Measurements from ENCODE around the gene UCKL1.
A peak's percentile ranks its signal among the peaks of the same experiment; 100 is the strongest.
"Not testable (repeated sequence)": the region's sequence is repeated elsewhere in the genome, so short reads cannot be mapped to it uniquely, and the experiment has no call there.

Gene UCKL1

DNA sequence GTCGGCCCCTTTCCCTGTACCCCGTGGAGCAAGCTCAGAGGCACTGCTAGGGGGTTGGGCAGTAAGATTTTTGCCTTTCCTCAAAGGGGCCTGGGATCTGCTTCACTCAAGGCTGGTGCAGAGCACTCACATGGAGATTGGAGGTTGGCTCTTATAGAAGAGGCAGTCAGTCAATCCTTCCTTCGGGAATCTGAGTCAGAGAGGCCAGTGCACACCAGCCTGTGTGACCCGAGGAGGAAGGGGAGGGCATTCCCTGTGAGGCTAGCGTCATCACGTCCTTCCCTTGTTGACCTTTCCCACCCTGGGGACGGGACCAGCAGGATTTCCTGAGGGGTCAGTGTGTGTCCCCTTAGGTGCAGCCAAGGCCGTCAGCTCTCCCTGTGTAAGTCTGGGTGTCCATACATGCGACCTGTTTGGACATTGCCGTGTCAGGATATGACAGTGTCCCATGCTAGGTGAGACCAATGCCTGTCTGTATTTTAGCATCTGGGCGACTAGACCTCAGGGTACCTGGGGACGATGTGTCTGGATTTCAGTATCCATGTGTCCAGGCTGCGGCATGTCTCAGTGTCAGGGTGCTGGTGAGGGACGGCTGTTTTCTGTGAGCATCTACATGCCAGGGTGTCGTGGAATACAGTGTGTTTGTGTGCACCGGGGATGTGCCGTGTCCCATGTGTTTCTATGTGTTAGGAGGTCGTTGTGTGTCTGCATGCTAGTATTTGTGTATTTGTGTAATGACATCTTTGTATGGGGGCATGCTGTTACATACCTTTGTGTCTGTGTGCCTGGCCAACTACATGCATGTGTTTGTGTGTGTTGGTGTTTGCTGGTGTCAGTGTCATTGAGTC lies 16.3 kb upstream of the UCKL1 start:
- DNase-seq (ENCODE audit: low read depth): no peak

DNA sequence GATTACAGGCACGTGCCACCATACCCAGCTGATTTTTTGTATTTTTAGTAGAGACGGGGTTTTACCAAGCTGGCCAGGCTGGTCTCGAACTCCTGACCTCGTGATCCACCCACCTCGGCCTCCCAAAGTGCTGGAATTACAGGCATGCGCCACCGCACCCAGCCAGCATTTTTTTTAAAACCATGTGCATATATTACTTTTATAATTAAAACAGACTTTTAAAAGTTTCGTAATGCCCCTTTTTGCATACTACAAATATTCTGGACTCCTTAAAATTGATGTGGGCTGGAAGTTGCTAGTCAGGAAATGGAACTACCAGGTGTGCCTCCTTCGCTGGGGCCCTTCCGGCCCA lies 15.7 kb upstream of the UCKL1 start:
- not testable (repeated sequence) for DNase-seq (ENCODE audit: low read depth)

DNA sequence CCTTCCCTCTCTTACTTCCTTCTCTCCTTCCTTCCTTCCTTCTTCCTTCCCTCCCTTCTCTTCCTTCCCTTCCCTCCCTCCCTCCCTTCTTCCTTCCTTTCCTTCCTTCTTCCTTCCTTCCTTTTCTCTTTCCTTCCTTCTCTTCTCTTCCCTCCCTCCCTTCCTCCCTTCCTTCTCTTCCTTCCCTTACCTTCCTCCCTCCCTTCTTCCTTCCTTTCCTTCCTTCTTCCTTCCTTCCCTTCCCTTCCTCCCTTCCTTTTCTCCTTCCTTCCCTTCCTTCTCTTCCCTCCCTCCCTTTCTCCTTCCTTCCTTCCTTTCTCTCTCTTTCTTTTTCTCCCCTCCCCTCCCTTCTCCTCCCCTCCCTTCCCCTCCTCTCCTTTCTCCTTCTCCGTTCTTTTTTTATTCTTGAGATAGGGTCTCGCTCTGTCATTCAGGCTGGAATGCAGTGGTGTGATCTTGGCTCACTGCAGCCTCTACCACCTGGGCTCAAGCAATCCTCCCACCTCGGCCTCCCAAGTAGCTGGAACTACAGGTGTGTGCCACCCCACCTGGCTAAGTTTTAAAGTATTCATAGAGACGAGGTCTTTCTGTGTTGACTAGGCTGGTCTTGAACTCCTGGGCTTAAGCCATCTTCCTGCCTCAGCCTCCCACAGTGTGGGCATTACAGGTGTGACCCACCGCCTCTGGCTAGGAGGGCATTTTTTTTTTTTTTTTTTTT lies 14.7 kb upstream of the UCKL1 start:
- no peak for DNase-seq (ENCODE audit: low read depth)

DNA sequence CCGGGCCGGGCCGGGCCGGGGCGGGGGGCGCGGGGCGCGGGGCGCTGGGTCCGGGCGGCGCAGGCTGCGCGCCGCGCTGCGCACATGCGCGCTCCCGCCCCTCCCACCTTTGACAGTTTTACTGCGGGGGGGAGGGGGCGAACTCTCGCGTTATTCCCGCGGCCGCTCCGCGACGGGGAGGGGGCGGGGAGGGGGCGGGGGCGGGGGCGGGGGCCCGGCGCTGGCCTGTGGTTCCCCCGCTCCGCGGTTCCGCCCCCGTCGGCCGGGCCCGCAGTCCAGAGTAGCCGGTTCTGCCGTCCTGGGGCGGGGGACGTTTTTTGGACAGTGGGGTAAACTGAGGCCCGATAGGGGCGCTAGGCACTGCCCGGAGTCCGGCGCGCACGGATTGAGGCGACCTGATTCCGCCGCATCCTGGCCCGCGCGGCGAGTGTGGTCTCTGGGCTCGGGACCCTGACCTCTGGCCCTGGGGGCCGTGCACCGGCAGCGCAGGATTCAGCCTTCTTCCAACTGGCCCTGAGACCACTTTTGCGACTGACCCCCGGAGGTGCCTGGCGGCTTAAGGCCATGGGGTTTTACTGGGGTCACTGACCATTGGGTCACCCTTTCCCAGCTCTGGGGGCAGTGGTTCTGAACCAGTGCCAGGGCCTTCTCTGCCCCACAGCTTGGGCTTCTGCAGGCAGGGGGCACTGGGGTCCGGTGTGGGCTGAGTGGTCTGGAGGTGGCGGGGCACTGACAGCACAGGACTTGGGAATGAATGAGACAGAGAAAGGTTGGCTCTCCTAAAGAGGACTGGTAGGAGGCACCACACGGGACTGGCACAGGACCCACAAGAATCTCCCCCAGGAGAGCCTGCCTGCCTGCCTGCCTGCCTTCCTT lies 13.9 kb upstream of the UCKL1 start, which contains the start of gene ZNF512B:
Gene ZNF512B, minus strand, starts transcription at position 93 of the 876 bp plus-strand sequence. CDS start 1,980 bp downstream, outside the sequence.
- peak; percentile 50 for DNase-seq (ENCODE audit: low read depth)

DNA sequence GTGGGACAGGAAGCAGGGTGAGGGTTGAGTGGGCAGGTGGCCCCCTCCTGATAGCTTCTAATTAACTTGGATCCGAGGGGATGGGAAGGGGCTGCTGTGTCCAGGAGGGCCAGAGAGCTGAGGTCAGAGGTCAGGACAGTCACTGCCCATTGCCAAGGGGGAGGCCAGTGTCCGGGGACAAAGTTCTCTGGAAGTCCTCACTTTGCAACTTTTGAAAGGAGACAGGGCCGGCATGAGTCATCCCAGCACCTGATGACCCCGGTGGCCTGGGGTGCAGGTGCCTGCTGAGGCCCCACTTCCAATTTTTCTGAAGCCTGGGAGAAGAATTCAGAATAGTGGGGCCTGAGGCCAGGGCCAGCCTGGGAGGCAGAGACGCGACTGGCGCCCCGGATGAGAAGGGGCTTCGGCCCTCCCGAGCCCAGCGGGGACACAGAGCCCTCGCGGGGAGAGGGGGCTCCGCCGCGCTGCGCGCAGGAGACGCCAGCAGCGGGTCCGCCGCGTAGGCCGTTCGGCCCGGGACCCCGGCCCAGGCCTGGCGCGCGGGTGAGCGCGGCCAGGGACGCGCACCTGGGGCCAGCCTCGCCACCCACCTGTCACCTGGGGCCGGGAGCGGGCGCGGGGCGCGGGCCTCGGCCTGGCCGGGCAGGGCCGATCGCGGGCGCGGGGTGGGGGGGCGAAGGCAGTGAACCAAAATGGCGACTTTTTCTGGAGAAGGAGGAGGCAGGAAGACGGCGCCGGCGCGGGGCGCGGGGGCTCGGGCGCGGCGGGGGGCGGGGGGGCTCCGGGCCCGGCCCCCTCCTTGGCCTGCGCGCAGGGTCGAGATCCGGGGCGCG lies 12.9 kb upstream of the UCKL1 start:
- no peak for DNase-seq (ENCODE audit: low read depth)

GRCh38 chr20:63968136-63968927 lies 12.1 kb upstream of the UCKL1 start:
- no peak for DNase-seq (ENCODE audit: low read depth)

DNA sequence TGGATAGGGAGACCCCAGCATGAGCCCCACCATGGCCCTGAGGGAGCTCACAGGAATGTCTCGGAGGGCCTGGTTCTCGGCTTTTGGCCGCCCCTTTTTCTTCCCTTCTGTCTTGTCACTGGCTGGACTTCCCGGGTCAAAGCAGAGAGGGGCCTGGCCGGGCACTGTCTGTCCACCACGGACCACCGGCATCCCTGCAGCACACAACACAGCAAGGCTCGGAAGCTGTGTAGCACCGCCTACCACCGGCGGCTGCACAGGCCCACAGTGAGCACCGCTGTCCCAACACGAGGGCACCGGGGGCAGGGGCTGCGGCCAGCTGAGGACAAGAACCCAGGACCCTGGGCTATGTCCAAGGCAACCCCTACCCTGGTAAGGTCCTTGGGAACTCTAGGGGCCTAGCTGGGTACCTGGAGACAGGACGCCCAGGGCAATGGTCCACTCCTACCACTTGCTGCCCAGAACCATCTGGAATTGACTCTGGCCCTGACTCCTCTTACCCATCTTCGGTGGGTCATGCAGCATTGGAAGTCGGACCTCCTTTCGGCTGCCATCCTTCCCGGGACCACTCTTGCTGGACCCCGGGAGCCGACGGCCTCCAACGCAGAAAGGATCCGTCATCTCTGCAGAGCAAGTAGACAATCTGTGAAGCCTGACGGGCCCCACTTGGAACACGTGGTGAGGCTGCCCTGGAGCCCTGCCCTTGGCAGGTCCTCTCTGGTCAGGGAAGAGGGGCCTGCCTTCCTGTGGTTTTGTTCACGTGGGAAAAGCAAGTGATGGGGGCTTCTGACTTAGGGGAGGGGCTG lies 11.3 kb upstream of the UCKL1 start:
- DNase-seq (ENCODE audit: low read depth): no peak

GRCh38 chr20:63966944-63967322 lies 10.7 kb upstream of the UCKL1 start:
- no peak for DNase-seq (ENCODE audit: low read depth)

GRCh38 chr20:63966172-63966943 lies 10.1 kb upstream of the UCKL1 start:
- DNase-seq (ENCODE audit: low read depth): no peak

GRCh38 chr20:63964412-63964811 lies 8.2 kb upstream of the UCKL1 start:
- no peak for DNase-seq (ENCODE audit: low read depth)

DNA sequence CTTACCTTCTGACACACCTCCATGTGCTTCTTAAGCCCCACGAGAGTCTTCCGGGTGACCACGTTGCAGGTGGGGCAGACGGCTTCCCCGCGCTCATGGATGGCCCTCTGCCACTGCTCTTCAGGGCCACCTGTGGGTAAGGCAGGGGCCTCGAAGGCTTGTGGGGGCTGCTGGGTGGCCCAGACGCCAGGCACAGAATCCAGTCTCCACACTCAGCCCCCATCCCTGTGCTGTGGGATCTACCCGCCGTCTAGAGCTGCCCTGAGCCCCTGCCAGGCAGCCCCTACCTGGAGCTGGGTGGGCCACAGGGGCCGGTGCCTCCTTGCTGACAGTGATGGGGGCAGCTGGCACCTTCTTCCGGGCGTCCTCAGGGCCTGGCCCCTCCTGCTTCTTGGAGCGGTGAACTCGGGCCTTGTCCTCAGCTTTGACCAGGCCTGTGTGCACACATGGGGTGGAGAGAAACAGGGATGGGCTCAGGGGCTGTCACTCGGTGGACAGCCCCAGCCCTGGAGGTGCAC lies 7.6 kb upstream of the UCKL1 start:
- DNase-seq (ENCODE audit: low read depth): no peak

DNA sequence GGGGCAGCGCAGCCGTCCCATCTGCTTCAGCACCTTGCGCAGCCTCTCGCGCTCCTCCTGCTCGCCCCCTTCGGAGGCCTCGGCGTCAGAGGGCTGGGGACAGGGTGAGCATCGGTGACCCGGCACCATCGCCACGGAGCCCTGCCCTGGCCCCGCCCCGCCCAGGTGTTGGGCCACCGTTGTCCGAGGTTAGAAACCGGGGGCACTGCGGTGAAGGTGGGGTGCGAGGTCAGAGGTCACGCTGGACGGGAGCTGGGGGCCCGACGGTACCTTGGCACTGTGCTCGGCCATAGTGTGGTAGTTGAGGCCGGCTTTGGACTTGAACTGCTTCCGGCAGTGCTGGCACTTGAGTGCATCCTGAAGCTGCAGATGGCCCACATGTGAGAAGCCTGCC lies 7.1 kb upstream of the UCKL1 start:
- DNase-seq (ENCODE audit: low read depth): no peak

- DNase-seq (ENCODE audit: low read depth): no peak
Observed at GRCh38 chr20:63962426-63963347, 6.5 kb upstream of the UCKL1 start.

DNA sequence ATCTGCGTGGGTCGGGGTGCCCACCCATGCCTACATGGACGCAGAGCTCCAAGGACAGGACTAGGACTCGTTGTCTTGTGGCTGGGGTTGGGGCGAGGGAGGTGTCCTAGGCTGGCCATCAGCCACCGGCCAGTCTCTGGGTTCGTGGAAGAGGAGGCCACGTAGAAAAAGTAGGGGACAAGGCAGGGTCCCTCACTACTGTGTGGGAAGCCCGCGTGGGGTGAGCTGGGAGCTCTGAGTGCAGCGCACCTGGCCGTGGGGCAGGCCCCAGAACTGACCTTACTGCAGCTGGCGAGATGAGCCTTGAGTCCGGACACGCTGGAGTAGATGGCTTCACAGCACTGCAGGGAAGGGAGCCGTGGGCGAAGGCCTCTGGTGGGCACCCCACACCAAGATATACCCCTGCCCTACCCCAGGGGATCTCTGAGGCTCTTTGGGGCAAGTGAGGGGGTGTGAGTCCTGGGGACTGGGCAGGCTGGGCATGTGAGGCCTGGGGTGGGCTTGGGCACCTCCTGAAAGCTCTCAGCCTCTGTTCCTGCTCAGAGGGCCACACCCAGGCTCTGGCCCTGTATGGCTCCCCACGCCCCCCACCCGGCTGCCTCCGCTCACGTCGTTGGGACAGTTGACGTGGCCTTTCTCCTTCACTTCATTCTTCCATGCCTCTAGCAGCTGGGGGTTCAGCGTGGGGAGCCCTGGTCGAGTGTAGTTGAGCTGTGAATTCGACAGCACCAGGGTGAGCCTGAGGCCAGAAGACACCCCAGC lies 5.6 kb upstream of the UCKL1 start:
- DNase-seq (ENCODE audit: low read depth): no peak

- DNase-seq (ENCODE audit: low read depth): not testable (repeated sequence)
Observed at GRCh38 chr20:63960654-63961621, 4.7 kb upstream of the UCKL1 start.

DNA sequence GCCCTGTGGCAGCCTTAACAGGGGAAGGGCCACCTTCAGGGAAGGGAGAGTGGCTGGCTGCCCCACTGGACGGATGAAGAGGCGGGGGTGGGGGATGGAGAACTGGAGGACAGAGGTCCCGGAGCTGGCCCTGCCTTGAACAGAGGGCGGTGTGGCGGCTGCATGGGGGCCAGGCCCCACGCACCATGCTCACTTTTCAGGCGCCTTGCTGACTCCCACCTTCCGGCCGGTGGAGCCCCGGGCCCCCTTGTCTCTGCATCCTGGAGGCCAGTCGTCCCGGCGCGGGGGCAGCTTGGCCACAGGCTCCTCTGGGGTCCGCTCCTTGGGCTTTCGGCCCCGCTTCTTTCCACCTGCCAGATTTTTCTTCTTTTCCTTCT lies 3.5 kb upstream of the UCKL1 start:
- no peak for DNase-seq (ENCODE audit: low read depth)

All from activated T-cell treated with anti-CD3 and anti-CD28 coated beads for 24 hours (primary cell).